RWPE2 (cell line): Measurements from ENCODE around the gene ALDH1A3.
A peak's percentile ranks its signal among the peaks of the same experiment; 100 is the strongest.

ENCODE experiments used
- ATAC-seq: fragments of 200-7000 bp; cut with Tn5 transposase; 3 replicates; pipeline ENCODE4 v1.9.1; 2021; ENCODE audit warnings: low read depth
- DNase-seq: peaks from one replicate; pipeline ENCODE4 v3.0.0-alpha.2; 2020; ENCODE audit warnings: low spot score
- H3K27ac ChIP-seq: fragments of 450-650 bp; 2 replicates; pipeline ENCODE4 v1.5.1; 2017; ENCODE audit warnings: mild to moderate bottlenecking; ENCODE audit not compliant: poor library complexity, severe bottlenecking
- H3K27me3 ChIP-seq: fragments of 250-450 bp; sonication (Bioruptor Pico); 2 replicates; pipeline ENCODE4 v1.5.1; 2021; ENCODE audit warnings: mild to moderate bottlenecking, moderate library complexity; ENCODE audit not compliant: insufficient read depth, poor library complexity, severe bottlenecking
- H3K36me3 ChIP-seq: fragments of 250-450 bp; sonication (Bioruptor Pico); 2 replicates; pipeline ENCODE4 v1.5.1; 2020; ENCODE audit warnings: low read depth, mild to moderate bottlenecking, moderate library complexity
- H3K4me1 ChIP-seq: fragments of 250-450 bp; sonication (Bioruptor Pico); 2 replicates; pipeline ENCODE4 v1.5.1; 2021; ENCODE audit warnings: mild to moderate bottlenecking, moderate library complexity; ENCODE audit not compliant: insufficient read depth, poor library complexity, severe bottlenecking
- H3K4me3 ChIP-seq: fragments of 250-450 bp; sonication (Bioruptor Pico); 2 replicates; pipeline ENCODE4 v1.5.1; 2021; ENCODE audit warnings: mild to moderate bottlenecking, moderate library complexity; ENCODE audit not compliant: severe bottlenecking
- H3K9me3 ChIP-seq: fragments of 250-450 bp; sonication (Bioruptor Pico); 2 replicates; pipeline ENCODE4 v1.5.1; 2021; ENCODE audit warnings: mild to moderate bottlenecking, moderate library complexity; ENCODE audit not compliant: severe bottlenecking
- CTCF ChIP-seq: fragments of 450-650 bp; IDR thresholded peaks from one replicate; pipeline ENCODE4 v1.5.1; 2017; ENCODE audit warnings: mild to moderate bottlenecking, moderate library complexity; ENCODE audit not compliant: poor library complexity, severe bottlenecking

The ALDH1A3 gene

GRCh38 chr15:100939791-100940190, 60.2 kb downstream of the ALDH1A3 start:
- Histone ChIP-seq H3K4me1 (no peaks in the 10 kb centered on the region), H3K36me3 (no peaks in the 10 kb centered on the region), H3K4me3 (no peak overlapping the region), H3K9me3 (no peaks in the 10 kb centered on the region), H3K27ac (no peak overlapping the region), H3K27me3 (no peaks in the 10 kb centered on the region)
- DNase-seq (no peak), ATAC-seq (no peak)
- no peak for TF ChIP-seq CTCF

DNA sequence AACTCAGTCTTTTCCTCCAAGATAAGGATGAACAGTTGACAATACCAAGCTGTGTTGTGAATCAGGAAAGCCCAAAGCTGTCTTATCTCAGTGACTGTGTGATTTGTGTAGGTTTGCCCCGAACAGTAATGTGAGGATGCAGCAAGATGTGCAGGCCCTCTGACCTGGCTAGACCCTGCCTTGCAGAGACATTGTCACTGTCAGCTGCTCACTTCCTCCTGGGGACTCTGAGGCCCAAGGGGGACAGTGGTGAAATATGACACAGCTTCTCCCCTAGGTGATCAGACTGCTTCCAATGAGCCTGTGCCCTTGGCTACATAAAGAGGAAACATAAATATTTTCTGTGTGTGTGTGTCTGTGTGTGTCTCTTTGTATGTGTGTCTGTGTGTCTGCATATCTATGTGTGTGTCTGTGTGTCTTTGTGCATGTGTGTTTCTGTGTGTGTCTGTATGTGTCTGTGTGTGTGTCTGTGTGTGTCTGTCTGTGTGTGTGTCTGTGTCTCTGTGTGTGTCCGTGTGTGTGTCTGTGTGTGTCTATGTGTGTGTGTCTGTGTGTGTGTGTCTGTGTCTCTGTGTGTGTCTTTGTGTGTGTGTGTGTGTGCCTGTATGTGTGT, 61.2 kb downstream of the ALDH1A3 start:
- H3K36me3 ChIP-seq, result no peaks in the 10 kb centered on the region
- 0 out of 3 replicates have a peak, but pooled peaks have one; percentile 17 for ATAC-seq
- no peaks in the 10 kb centered on the region for H3K27me3 ChIP-seq
- no peaks in the 10 kb centered on the region for H3K4me1 ChIP-seq
- H3K27ac ChIP-seq, result no peak overlapping the region
- TF ChIP-seq CTCF, result no peak
- H3K9me3 ChIP-seq, result no peaks in the 10 kb centered on the region
- no peak overlapping the region for H3K4me3 ChIP-seq
- no peak for DNase-seq

DNA sequence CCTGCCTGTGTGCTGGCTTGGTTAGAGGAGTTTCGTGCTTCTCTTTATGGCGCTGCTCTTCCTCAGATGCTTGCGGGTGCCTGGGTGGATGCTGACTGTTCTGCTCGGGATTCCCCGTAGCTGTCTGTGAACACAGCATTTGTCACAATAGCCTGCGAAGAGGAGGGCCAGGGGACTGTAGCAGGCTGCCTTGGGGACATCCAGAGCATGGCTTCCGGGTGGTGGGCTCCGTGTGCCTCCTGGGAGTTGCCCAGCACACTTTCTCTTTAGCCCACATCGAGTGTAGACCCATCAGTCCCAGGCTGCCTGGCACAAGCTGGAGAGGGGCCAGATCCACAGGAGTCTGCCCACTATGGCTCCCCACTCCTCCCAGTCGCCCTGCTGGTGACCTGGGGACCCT, 61.9 kb downstream of the ALDH1A3 start:
- Histone ChIP-seq H3K4me3 (no peak overlapping the region), H3K36me3 (no peaks in the 10 kb centered on the region), H3K4me1 (no peaks in the 10 kb centered on the region), H3K9me3 (no peaks in the 10 kb centered on the region), H3K27me3 (no peaks in the 10 kb centered on the region), H3K27ac (no peak overlapping the region)
- TF ChIP-seq CTCF, result no peak
- ATAC-seq (0 out of 3 replicates have a peak, but pooled peaks have one; percentile 33), DNase-seq (no peak)

- Histone ChIP-seq H3K27me3 (no peaks in the 10 kb centered on the region), H3K27ac (no peak overlapping the region), H3K4me3 (no peak overlapping the region), H3K9me3 (no peaks in the 10 kb centered on the region), H3K4me1 (no peaks in the 10 kb centered on the region), H3K36me3 (no peaks in the 10 kb centered on the region)
- no peak for TF ChIP-seq CTCF
- DNase-seq, result no peak
- ATAC-seq, result no peak
Measured at GRCh38 chr15:100942656-100943425, 63.2 kb downstream of the ALDH1A3 start.

GRCh38 chr15:100944244-100944895, 64.7 kb downstream of the ALDH1A3 start:
- H3K9me3 ChIP-seq, result no peaks in the 10 kb centered on the region
- no peaks in the 10 kb centered on the region for H3K4me1 ChIP-seq
- peaks cover 6% of the 10 kb centered on the region; the same call in 1 of the 2 replicates for H3K36me3 ChIP-seq
- H3K27ac ChIP-seq, result no peak overlapping the region
- DNase-seq (no peak), ATAC-seq (no peak)
- TF ChIP-seq CTCF, result no peak
- H3K4me3 ChIP-seq, result no peak overlapping the region
- H3K27me3 ChIP-seq, result no peaks in the 10 kb centered on the region
